ENCODE results near the gene SIPA1L3.

The SIPA1L3 gene

GRCh38 chr19:38101723-38102122, 194.7 kb downstream of the SIPA1L3 start:
- no peak overlapping the region for H3K27ac ChIP-seq
- TF ChIP-seq CTCF (conservative IDR thresholded peaks at IDR 0.05): no peak
- TF ChIP-seq ZFX (IDR thresholded peaks at IDR 0.05): no peak

- H3K27ac ChIP-seq: no peak overlapping the region
- TF ChIP-seq ZFX (IDR thresholded peaks at IDR 0.05): no peak
- no peak for TF ChIP-seq CTCF (conservative IDR thresholded peaks at IDR 0.05)
These were observed 198.6 kb downstream of the SIPA1L3 start for GRCh38 chr19:38105574-38105973.

DNA sequence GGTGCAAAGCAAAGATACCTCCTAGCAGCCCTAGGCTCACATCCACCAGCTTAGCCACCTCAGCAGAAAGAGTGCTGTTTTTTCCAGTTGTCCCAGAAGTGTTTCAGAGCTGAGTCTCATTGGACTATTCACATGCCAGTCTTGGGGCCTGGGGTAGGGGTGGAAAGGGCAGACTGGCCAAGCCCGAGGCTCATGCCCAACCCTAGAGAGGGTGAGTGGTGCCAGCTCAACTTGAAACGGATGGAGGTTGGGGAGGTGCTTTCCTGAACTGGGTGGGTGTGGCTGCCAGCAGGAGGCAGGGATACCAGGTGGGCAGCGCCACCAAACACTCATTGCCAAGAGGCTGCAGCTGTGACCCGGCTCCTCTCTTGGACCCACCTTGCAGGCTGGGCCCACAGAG, 200.1 kb downstream of the SIPA1L3 start:
- no peak for TF ChIP-seq ZFX (IDR thresholded peaks at IDR 0.05)
- no peak for TF ChIP-seq CTCF (conservative IDR thresholded peaks at IDR 0.05)
- no peak overlapping the region for H3K27ac ChIP-seq

DNA sequence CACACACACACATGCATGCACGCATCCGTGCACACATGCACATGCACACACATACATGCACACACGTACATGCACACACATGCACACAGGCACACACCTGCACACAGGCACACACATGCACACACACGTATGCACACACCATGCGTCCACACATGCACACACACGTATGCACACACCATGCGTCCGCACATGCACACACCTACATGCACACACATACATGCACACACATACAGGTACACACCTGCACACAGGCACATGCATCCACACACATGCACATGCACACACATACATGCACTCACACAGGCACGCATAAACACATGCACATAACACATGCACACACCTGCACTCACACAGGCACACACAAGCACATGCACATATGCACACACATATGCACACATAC, 204.9 kb downstream of the SIPA1L3 start:
- TF ChIP-seq CTCF (conservative IDR thresholded peaks at IDR 0.05): no peak
- no peak for TF ChIP-seq ZFX (IDR thresholded peaks at IDR 0.05)
- no peak overlapping the region for H3K27ac ChIP-seq

DNA sequence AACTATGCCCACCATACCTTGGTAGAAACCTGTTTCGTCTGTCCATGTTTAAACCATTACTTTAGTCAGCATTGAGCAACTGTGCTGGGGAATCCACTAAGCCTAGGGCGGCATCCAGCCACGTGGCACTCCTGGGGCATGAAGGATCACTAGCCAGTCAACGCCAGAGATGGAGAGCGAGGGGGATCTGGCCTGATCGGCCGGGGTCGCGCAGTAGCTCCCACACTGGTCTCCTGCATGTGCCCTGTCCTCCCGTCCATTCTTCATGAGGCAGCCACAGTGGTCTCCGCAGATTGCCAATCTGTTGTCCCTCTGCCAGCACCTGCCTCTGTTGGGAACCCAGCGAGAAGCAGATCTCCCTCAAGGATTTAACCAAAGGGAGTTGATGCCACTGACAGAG, 207.6 kb downstream of the SIPA1L3 start:
- no peak for TF ChIP-seq CTCF (conservative IDR thresholded peaks at IDR 0.05)
- TF ChIP-seq ZFX (IDR thresholded peaks at IDR 0.05): no peak
- no peak overlapping the region for H3K27ac ChIP-seq

DNA sequence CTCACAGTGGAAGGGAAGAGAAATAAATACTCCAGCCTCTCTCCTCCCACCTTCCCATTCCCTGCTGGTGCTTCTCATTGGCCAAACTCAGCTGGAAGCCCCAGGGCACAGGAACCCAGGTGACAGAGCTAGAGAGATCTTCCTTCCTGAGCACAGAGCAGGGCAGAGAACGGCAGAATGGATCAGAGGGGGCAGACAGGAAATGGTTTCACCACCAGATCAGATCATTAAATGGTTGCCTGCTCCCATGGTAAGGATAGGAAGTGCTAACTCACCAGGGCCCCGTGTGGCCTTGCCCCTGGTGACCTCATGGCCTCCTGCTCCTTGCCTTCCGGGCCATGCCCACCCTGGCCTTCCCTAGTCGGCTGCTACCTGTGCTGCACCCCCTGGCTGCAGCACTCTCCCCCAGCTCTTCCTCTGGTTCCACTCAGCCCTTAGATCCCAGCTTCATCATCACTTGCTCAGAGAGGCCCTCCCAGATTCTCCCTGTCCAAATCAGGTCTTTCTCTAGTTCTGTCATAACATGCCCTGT, 208.3 kb downstream of the SIPA1L3 start:
- TF ChIP-seq CTCF (conservative IDR thresholded peaks at IDR 0.05) (no peak), ZFX (IDR thresholded peaks at IDR 0.05) (no peak)
- H3K27ac ChIP-seq: no peak overlapping the region

DNA sequence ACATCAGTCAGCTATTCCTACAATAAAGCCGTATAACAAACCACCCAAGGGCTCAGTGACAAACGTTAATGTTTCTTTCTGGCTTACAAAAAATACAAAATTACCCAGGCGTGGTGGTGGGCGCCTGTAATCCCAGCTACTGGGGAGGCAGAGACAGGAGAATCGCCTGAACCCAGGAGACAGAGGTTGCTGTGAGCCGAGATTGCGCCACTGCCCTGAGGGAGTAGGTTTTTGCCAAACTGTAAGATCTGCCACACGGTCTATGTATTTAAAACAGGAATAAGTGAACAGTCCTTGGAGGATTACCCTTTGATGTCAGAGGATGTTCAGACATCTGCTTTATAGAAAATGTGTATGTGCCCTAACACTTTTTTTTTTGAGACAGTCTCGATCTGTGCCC, 211.2 kb downstream of the SIPA1L3 start:
- H3K27ac ChIP-seq: no peak overlapping the region
- TF ChIP-seq ZFX (IDR thresholded peaks at IDR 0.05) (no peak), CTCF (conservative IDR thresholded peaks at IDR 0.05) (no peak)

All from C4-2B (cell line).